Liver (tissue), 9 donors: ENCODE data around the gene FZD4. TPM values are rescaled to one million over a fixed set of nuclear protein-coding genes. Genes with fewer than 3 reads are reported as not detected.

ENCODE experiments used
- DNase-seq: peaks from one replicate; pipeline ENCODE4 v3.0.0-alpha.2; 2017; ENCODE audit warnings: low spot score
- H3K27ac ChIP-seq, 2 donors: one replicate each; pipeline ENCODE4 v1.7.0; 2013; ENCODE audit warnings: inconsistent platforms in 2 of 2, low read length in 2 of 2, control low read depth in 1 of 2, low read depth in 1 of 2, mild to moderate bottlenecking in 1 of 2
- H3K27me3 ChIP-seq, 4 donors: one replicate each; pipeline versions ENCODE4 v1.6.1 to v1.7.0; 2013; ENCODE audit warnings: low read length in 3 of 4, inconsistent platforms in 1 of 4, mild to moderate bottlenecking in 1 of 4, moderate library complexity in 1 of 4; ENCODE audit not compliant: control insufficient read depth in 4 of 4, insufficient read depth in 4 of 4
- H3K36me3 ChIP-seq, 4 donors: one replicate each; pipeline versions ENCODE4 v1.6.1 to v1.7.0; 2013; ENCODE audit warnings: low read length in 3 of 4, mild to moderate bottlenecking in 3 of 4, low read depth in 1 of 4, moderate library complexity in 1 of 4; ENCODE audit not compliant: control insufficient read depth in 4 of 4, insufficient read depth in 3 of 4
- H3K4me1 ChIP-seq, 4 donors: one replicate each; pipeline versions ENCODE4 v1.6.1 to v1.7.0; 2013; ENCODE audit warnings: low read length in 3 of 4, mild to moderate bottlenecking in 3 of 4, moderate library complexity in 1 of 4; ENCODE audit not compliant: control insufficient read depth in 4 of 4, insufficient read depth in 4 of 4
- H3K4me3 ChIP-seq, 3 donors: one replicate each; pipeline versions ENCODE4 v1.6.1 to v1.7.0; 2013; ENCODE audit warnings: low read length in 3 of 3, control low read depth in 1 of 3, low read depth in 1 of 3, mild to moderate bottlenecking in 1 of 3
- H3K9ac ChIP-seq, 2 donors: one replicate each; pipeline ENCODE4 v1.7.0; 2013; ENCODE audit warnings: low read length in 2 of 2, mild to moderate bottlenecking in 2 of 2, moderate library complexity in 2 of 2, control low read depth in 1 of 2, low read depth in 1 of 2
- H3K9me3 ChIP-seq, 4 donors: one replicate each; pipeline versions ENCODE4 v1.6.1 to v1.7.0; 2013; ENCODE audit warnings: low read length in 3 of 4; ENCODE audit not compliant: control insufficient read depth in 4 of 4
- ATF3 ChIP-seq: IDR thresholded peaks from 2 replicates; pipeline ENCODE4 v1.6.1; 2016; ENCODE audit warnings: antibody characterized with exemption
- CTCF ChIP-seq: fragments of 150-350 bp; IDR thresholded peaks from 2 replicates; pipeline ENCODE4 v1.5.1; 2017; ENCODE audit warnings: improper control_type of control experiment, low read depth, low read length; ENCODE audit not compliant: missing input control
- EGR1 ChIP-seq, 2 donors: IDR thresholded peaks; 2 replicates each; pipeline ENCODE4 v1.6.1; 2016 to 2018; ENCODE audit warnings: antibody characterized with exemption in 2 of 2, low read depth in 2 of 2
- FOXA1 ChIP-seq: IDR thresholded peaks from 2 replicates; pipeline ENCODE4 v1.6.1; 2016; ENCODE audit warnings: antibody characterized with exemption
- FOXA2 ChIP-seq: IDR thresholded peaks from 2 replicates; pipeline ENCODE4 v1.6.1; 2016; ENCODE audit warnings: antibody characterized with exemption
- GABPA ChIP-seq, 2 donors: IDR thresholded peaks in 1 of 2; conservative IDR thresholded peaks in 1 of 2; 2 replicates each; pipeline ENCODE4 v1.6.1; 2016; ENCODE audit warnings: antibody characterized with exemption in 2 of 2, mild to moderate bottlenecking in 1 of 2, moderate library complexity in 1 of 2
- HNF4A ChIP-seq, 2 donors: conservative IDR thresholded peaks; 2 replicates each; pipeline ENCODE4 v1.6.1; 2016; ENCODE audit warnings: antibody characterized with exemption in 2 of 2, mild to moderate bottlenecking in 2 of 2
- HNF4G ChIP-seq: IDR thresholded peaks from 2 replicates; pipeline ENCODE4 v1.6.1; 2016; ENCODE audit warnings: antibody characterized with exemption
- JUND ChIP-seq, 2 donors: IDR thresholded peaks; 2 replicates each; pipeline ENCODE4 v1.6.1; 2016; ENCODE audit warnings: antibody characterized with exemption in 2 of 2
- MAX ChIP-seq: IDR thresholded peaks from 2 replicates; pipeline ENCODE4 v1.6.1; 2016; ENCODE audit warnings: antibody characterized with exemption
- NR2F2 ChIP-seq: IDR thresholded peaks from 2 replicates; pipeline ENCODE4 v1.6.1; 2016; ENCODE audit warnings: antibody characterized with exemption
- RAD21 ChIP-seq, 2 donors: IDR thresholded peaks; 2 replicates each; pipeline ENCODE4 v1.6.1; 2016; ENCODE audit warnings: antibody characterized with exemption in 2 of 2, mild to moderate bottlenecking in 2 of 2
- REST ChIP-seq: IDR thresholded peaks from 2 replicates; pipeline ENCODE4 v1.6.1; 2016; ENCODE audit warnings: antibody characterized with exemption, mild to moderate bottlenecking
- RXRA ChIP-seq, 2 donors: IDR thresholded peaks; 2 replicates each; pipeline ENCODE4 v1.6.1; 2017 to 2018; ENCODE audit warnings: antibody characterized with exemption in 2 of 2, mild to moderate bottlenecking in 1 of 2
- SP1 ChIP-seq: IDR thresholded peaks from 2 replicates; pipeline ENCODE4 v1.6.1; 2018; ENCODE audit warnings: antibody characterized with exemption, mild to moderate bottlenecking
- TAF1 ChIP-seq: conservative IDR thresholded peaks from 2 replicates; pipeline ENCODE4 v1.6.1; 2016; ENCODE audit warnings: antibody characterized with exemption, mild to moderate bottlenecking
- YY1 ChIP-seq: IDR thresholded peaks from 2 replicates; pipeline ENCODE4 v1.6.1; 2016; ENCODE audit warnings: antibody characterized with exemption, mild to moderate bottlenecking
- ZBTB33 ChIP-seq: IDR thresholded peaks from 2 replicates; pipeline ENCODE4 v1.6.1; 2016; ENCODE audit warnings: antibody characterized with exemption
- WGBS: extraction: QIAGEN DNeasy Blood & Tissue Kit; methylation state at CpG from one replicate; pipeline ENCODE4 v1.1.7; 2013; 5-methylcytosine and 5-hydroxymethylcytosine counted together
- polyA plus RNA-seq, 2 donors: library from polyadenylated mRNA; stranded (reverse) in 1 of 2; unstranded in 1 of 2; fragments of 200-250 nt in 1 of 2; fragments of >200 nt in 1 of 2; fragmentation: Nextera tagmentation in 1 of 2; extraction: Ambion mirVana in 1 of 2; gene quantifications; one replicate each; pipeline versions ENCODE4 v1.2.1 to v1.2.3, GENCODE V29; 2013 to 2015
- total RNA-seq, 2 donors: library from RNA; depleted of rRNA; stranded (reverse); fragments of >200 nt; gene quantifications; one replicate each; pipeline ENCODE4 v1.2.3, GENCODE V29; 2014
- donor health status: healthy.
- donor health status: healthy.
- donor health status: healthy.
- donor health status: healthy.
- donor health status: healthy.

FZD4 gene
- total and polyA plus RNA-seq, 4 donors = 4.9 to 23.7 (median 8.2) TPM

- Histone ChIP-seq H3K9me3 (no peaks in the 10 kb centered on the region), H3K36me3 (no peaks in the 10 kb centered on the region), H3K9ac (no peak overlapping the region), H3K4me3 (no peak overlapping the region), H3K4me1 (peaks cover 0 to 7% (median 0%) of the 10 kb centered on the region in 4 donors), H3K27ac (no peak overlapping the region), H3K27me3 (no peaks in the 10 kb centered on the region)
- no peak for DNase-seq
- 85% methylated on average over 3 of the region's 3 CpGs for WGBS
- TF ChIP-seq EGR1 (IDR thresholded peaks at IDR 0.05; ENCODE audit: low read depth in 2 of 2) (no peak), RAD21 (IDR thresholded peaks at IDR 0.05) (no peak), ZBTB33 (no peak), MAX (no peak), ATF3 (no peak), HNF4G (no peak), CTCF (no peak), RXRA (IDR thresholded peaks at IDR 0.05) (no peak), GABPA (IDR thresholded peaks at IDR 0.05 in 1 of 2, conservative IDR thresholded peaks at IDR 0.05 in 1 of 2) (no peak), FOXA1 (no peak), HNF4A (conservative IDR thresholded peaks at IDR 0.05) (no peak), YY1 (no peak), SP1 (no peak), FOXA2 (no peak), TAF1 (no peak), JUND (IDR thresholded peaks at IDR 0.05) (no peak), REST (no peak), NR2F2 (no peak)
Observed at GRCh38 chr11:86990515-86990914, 35.3 kb upstream of the FZD4 start.
